Epidermal melanocyte (primary cell): Measurements from ENCODE around the gene PPIC.

ENCODE experiments used
- DNase-seq: peaks from one replicate; pipeline ENCODE4 v3.0.0; 2011; ENCODE audit warnings: low spot score; ENCODE audit not compliant: insufficient read length

PPIC gene

DNA sequence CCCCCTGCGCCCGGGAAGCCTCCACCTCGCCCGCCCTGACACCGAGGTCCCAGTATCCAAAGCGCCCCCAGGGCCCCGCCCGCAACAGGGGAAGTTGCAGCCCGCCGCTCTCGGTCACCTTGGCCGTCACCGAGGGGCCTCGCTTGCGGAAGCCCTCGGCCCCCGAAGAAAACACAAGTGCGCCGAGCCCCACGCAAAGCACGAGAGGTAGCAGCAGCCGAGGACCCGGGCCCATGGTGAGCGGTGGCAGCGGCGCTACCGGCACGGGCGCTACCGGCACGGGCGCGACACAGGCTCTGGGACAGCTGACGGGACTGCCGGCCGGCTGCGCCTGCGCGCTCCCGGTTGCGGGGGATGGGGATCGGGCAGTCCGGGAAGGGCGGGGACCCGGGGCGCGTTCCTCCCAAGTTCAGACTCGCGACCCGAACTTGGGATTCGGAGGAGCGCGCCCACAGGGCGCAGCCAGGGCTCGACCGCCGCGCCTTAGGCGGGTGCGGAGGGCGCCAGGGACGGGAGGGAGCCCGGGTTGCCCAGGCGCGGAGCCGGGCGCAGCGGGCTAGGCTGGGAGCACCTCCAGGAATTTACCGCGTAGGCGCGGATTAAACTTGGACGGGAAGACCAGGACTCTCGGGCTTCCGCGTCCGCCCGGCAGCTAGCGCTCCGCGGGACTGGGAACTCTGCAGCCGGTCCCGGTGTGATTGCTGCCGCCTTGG, at the start of gene PPIC:
TSS of gene PPIC (minus strand) at position 335 of the 713 bp plus-strand sequence. CDS start at position 235, 100 bp downstream.
- peak; percentile 87 for DNase-seq

DNA sequence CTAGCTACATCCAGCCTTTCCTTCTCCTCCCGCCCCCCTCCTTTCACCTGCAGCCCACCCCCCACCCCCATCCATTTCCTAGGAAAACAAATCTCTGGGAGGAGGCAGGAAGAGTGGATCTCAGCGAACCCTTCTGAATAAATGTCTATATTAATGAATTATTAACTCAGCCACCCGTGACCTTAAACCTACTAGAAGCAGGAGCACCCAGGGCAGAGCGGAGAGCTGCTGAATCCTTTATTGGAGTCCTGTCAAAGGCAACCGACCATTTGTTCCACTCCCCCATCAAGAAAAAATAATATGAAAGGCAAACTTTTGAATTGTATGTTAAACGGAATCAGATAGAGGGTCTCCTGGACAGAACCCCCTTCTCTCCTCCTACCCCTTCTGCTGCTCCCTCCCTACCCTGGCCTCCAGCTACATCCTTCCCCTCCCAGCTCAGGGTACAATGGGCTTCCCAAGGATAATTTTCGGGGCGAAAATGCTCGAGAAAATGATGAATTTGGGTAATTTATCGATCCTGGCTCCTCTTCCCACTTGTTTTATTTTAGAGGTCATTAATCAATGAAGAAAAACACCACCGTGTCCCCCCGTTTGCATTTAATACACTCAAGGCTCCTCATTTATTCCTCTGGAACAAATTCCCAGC, 49.2 kb upstream of the PPIC start:
- DNase-seq = no peak

DNA sequence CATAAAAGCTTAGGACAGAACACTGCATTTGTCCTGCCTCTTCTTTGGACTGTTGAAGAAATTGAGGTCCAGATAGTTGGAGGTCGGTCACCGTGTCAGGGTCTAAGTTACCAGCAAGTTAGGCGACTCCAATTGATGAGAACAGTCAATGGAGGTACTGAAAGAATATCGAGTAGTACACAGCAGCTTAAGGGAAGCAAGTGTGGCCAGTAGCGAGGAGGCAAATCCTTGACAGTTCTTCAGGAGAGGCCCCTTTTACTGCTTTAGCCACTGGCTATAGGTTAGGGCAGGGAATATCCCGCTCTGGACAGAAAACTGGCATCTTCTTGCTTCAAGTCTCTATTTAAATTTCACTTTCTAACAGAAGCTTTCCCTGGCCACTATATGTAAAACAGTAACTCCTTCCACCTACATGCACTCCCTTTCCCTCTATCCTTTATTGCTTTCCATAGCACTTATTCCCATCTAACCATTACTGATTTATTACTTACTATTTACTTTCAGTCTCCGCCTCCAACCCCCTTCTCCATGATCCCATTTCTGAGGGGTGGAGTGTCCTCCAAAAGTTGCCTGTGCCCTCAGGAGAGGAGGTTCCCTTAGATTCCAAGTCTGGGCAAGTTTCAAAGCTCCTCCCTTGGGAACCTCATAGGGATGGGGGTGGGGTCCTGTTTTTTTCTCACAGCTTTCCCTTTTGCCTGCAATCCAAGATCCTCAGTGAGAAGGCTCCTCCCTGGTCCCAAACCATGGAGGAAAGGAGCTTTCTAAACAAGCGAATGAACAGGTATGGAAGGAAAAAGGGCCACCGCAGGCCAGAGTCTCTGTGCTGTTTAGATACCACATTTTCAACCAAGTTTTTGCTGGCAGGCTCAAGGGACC, 48.4 kb upstream of the PPIC start:
- DNase-seq = no peak

DNA sequence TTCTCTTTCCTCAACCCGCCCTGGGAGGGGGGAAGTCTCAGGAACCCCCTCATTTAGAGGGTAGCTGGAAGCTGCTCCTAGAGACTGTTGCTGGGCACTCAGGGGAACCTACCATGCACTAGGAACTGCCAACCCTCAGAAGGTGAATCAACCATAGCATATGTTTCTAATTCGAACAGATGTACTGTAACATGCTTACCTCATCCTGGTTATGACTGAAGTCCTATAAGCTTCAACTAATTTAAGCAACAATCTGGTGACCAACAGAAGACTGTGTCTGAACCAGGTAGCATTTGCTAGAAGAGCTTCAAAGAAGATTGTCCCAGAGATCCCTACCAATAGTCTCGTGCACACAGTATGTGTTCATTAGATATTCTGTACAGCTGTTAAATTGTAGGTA, 46.8 kb upstream of the PPIC start:
- DNase-seq = no peak

DNA sequence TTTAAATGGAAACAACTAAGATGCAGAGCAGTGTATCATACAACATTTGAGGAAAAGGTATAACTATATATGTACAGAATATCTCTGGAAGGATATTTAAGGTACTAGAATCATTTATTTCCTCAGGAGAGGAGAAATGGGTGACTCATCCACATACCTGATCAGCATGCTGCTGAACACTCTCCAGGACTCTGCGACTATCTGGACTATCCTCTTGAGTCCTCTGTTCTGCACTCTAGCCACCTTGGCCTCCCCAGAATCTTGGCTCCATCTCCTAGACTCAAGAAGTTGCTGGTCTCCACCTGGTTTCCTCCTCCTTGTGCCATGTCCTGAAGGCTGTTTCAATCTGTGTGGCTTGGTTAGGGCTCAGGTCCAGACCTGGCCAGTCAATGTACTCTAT, 43.7 kb upstream of the PPIC start:
- no peak for DNase-seq

DNA sequence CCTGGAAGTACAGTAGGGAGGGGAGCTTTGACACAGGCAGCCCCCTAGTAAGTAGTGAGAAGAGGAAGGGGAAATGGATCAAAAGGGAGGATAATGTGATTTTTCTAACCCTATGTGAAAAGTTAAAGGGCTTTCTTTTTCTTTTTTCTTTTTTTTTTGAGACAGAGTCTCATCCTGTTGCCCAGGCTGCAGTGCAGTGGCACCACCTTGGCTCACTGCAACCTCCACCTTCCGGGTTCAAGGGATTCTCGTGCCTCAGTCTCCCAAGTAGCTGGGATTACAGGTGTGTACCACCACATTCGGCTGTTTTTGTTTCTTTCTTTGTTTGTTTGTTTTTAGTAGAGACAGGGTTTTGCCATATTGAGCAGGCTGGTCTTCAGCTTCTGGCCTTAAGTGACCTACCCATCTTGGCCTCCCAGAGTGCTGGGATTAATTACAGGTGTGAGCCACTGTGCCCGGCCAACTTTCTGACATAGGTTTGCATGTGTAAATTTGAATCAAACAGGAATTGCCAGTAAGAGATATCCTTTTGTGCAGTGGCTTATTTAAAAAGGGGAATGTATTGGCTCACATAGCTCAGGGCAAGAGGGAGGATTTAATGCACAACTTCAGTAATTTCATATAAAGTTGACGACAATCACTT, 39.1 kb upstream of the PPIC start:
- no peak for DNase-seq

DNA sequence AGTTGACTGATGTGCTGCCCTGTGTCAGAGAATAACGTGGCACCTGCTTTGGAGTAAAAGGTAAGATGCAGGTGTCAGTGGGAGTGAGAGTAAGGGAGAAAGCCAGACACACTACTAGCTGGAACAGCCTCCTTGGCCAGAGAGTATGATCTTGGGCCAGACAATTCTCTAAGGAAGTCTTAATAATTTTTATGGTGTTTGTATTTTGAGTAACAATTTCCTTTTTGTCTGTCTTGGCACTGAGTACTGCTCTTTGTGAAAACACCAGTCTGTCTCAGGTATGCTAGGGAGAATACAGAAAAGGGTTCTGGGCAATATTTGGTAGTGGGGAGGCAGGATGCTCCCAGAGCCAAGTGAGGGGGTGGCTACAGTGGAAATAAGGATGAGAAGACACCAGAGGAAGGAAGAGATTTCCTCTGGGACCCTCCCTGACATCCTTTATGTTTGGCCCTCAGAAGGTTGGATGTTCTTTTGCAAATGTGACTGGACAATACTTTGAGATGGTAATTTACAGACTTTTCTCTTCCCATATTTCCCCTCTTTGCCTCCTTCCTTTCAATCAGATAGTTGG, 31.9 kb upstream of the PPIC start:
- no peak for DNase-seq

DNA sequence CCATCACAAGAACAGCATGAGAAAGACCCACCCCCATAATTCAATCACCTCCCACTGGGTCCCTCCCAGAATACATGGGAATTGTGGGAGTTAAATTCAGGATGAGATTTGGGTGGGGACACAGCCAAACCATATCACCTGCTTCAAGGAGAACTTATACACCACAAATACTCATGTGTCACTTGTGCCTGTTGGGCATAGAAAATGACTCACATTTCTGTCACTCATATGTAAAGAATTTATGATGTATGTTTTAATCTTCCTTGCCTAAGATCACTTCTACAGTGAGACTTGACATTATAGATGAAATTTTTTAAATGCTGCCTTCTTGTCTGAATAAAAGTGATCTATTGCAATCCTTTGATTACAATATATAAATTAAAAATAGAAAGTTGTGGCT, 29.5 kb upstream of the PPIC start:
- DNase-seq = no peak

DNA sequence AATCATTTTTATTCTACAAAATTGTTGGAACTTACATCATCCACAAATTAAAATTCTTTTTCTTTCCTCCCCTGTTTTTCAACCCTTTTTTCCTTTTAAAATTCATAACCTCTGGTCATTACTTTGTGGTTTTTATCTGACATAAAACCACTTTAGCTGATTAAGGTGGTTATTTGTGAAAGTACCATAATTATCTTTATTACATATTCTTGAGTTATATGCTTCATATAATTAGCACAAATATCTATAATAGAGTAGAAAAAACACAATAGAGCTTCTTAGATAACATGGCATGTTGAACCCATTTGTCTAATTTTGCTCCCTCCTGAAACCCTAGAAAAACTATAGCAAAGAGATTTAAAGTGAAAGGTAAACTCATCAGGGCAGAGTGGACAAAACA, 22.9 kb upstream of the PPIC start:
- no peak for DNase-seq

DNA sequence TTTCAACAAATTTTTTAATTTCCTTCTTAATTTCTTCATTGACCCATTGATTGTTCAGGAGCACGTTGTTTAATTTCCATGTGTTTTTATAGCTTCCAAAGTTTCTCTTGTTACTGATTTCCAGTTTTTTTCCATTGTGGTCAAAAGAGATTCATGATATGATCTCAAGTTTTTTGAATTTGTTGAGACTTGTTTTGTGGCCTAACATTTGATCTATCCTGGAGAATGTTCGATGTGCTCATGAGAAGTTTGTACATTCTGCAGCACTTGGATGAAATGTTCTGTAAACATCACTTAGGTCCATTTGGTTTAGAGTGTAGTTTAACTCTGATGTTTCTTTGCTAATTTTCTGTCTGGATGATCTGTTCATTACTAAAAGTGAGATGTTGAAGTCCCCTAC, 14.7 kb upstream of the PPIC start:
- DNase-seq = no peak

DNA sequence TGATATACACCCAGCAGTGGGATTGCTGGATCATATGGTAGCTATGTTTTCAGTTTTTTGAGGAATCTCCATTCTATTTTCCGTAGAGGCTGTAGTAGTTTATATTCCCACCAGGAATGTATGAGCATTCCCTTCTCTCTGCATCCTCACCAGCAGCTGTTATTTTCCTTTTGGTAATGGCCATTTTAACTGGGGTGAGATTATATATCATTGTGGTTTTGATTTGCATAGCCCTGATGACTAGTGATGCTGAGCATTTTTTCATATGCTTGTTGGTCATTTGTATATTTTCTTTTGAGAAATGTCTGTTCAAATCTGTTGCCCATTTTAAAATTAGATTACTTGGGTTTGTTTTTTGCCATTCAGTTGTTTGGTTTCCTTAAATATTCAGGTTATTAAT, 11.2 kb upstream of the PPIC start:
- no peak for DNase-seq

DNA sequence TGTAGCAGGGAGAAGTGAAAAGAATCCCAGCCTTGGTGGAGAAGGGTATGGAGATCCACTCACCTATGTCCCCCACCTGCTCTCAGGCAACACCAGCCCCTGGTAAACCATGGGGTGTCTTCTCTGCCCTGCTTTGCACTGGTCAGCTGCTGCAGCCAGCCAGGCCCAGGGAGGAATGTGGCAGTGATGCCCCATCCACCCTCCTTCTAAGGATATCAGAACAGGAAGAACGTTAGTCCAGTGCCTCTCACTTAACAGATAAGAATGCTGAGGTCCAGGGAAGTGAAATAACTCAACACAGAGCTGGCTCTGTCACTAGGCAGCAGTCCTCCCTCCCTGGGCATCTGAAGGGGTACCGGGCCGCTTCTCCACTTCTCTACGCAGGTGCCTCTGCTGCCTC, 9.7 kb upstream of the PPIC start:
- DNase-seq = no peak

DNA sequence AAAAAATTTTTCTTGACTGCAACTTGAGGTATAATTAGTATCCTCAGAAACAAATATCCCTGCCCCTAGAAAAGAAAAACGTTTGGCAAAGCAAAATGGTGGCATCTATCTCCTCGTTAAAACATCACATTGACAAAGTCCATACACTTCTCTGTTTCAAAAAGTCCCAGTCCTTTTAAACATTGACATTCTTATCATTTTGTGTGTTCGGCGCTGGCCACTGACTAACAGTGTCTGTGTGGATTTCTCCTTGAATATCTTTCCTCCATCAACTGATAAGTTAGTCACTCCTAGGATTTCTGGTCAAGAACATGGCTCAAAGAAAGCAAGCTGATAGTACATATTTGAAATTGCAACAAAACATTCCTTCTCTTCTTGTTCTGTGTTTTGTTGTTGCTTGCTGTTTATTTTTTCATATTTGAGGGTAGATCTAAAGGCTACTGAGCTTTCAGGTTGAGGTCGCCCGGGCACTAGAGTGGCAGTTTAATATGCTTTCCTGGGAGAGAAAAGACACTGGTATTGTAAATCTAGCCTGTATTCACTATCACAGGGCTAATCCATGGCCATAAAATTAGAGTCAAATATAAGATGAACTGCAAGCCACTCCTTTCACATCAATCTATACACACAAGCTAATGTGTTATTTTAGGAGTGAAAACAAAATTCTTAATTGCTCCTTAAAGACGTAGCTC, 8.5 kb upstream of the PPIC start:
- no peak for DNase-seq

DNA sequence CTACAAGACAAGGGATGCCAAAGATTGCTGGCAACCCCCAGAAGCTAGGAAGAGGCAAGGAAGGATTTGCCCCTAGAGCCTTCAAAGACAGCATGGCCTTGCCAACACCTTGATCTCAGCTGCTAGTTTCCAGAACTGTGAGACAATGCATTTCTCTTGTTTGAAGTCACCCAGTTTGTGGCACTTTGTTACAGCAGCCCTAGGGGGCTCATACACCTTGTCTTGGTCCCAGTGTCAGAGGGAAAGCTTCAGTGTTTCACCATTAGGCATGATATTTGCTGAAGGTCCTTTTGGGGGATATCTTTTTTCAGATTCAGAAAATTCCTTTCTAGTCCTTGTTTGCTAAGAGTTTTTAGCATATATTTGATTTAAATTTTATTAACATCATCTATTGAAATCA, 3.1 kb upstream of the PPIC start:
- DNase-seq = no peak

DNA sequence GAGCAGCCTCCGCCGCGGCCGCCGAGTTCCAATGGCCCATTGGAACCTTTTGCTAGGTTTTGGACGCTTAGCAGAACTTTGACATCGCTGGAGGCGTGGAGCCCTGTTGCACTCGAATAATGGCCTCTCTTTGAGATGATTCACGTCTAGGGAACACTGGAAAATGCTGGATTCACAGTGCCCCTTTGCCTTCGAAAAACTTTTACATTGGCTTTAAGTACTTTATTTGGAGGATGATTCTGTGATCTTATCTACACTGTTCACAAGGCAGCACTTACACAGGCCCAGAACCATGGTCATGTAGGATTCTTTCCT, 536 bp upstream of the PPIC start:
- no peak for DNase-seq

DNA sequence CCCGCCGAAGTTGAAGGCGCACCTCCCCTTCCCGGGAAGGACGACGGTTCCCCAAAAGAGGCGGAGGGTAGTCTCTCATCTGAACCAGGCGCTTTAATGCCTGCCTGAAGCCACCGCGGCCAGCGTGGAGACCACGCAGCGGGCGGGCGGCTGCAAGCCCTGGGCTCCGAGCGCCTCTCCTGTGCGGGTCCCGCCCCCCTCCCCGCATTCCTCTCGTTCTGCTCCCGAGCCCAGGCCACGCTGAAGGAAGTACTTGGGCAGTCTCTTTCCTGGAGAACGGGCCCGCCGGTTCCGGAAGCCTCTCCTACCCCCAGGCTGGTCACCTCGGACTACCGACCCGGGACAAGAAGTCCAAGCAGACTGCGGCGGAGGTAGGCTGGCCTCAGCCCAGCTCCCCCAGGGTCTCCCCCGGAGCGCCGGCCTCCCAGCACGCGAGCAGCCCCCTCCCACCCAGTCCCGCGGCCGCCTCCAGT, 571 bp downstream of the PPIC start:
- DNase-seq = peak; percentile 31

DNA sequence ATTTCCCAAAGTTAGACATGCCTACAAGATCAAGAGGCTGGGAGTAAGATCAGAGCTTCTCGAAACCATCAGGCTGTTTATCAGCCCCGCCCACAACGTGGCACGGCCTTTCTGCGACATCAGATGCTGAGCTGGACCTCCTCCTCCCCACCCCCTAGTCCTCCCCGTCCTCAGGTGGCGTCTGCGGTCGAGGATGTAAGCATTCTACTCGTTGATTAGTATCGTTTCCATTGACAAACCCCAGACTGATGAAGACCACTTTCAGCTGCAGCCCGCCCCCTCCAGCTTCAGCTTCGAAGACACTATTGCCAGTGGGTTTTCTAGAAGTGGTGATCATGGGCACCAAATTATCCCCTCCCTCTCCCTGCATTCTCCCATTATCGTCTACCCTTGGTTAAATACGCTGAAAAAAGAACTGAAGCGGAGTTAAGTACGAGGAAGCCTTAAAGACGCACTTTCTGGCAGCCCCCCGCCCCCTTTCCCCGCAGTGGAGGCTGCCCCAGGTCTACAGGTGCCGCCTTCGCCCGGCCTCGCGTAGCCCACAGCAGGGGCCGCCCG, 1.1 kb downstream of the PPIC start:
- DNase-seq = no peak

DNA sequence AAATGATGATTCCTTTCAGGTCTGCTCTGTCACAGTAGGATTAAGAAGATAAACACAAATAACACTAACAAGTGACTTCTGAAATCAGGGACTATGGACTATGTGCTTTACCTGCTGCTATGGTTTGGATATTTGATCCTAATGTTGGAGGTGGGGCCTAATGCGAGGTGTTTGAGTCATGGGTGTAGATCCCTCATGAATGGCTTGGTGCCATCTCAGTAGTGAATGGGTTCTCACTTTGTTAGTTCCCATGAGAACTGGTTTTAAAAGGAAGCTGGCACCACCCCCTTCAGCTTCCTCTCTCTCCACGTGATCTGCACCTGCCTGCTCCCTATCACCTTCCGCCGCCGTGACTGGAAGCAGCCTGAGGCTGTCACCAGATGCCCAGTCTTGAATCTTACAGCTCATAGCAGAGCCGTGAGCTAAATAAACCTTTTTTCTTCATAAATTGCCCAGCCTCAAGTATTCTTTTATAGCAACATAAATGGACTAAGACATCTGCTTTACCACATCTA, 3.3 kb downstream of the PPIC start:
- DNase-seq = no peak

DNA sequence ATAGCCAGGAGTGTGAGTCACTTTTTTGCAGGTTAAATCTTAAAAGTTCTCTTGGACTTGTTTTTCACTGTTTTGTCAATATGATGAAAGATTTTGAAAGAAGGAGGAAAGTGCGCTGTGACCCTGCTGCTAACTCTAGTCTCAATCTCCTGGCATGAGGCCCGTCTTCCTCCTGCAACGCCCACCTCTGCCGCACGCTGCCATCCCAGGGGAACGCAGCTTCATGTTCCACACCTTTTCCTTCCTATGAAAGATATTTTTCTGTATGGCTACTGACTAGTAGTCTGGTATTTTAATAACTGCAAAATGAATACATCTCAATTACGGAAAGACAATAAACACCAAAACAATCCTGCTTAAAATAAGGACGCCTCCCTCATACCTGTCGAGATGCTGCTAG, 8.3 kb downstream of the PPIC start:
- no peak for DNase-seq

DNA sequence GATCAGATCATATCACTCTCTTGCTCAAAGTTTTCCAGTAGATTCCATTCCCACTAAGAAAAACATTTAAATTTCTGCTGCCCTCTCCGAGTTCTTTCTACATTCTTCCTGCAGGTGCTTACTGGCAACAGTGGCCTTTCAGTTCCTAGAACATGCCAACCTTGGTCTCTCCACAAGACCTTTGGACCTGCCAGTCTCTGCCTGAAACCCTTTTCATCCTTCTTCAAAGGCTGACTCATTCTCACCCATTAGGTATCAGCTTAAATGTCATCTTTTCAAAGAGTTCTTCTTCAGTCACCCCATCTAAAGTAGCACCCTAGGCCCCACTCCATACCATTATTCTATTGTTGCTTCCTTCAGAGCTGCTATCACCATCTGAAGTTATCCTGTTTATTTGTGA, 21.8 kb downstream of the PPIC start:
- DNase-seq = no peak
